Stimulated activated CD4-positive, alpha-beta T cell treated with anti-CD3 and anti-CD28 coated beads, Interleukin-2, amount 100 ng/mL, for 48 hours (primary cell): ENCODE data around the gene ZBTB2.
"Not testable (repeated sequence)": the region's sequence is repeated elsewhere in the genome, so short reads cannot be mapped to it uniquely, and the experiment has no call there.

Experiments used
- DNase-seq, 2 donors: peaks; one replicate each; pipeline ENCODE4 v3.0.0-alpha.2; 2020

The ZBTB2 gene

DNA sequence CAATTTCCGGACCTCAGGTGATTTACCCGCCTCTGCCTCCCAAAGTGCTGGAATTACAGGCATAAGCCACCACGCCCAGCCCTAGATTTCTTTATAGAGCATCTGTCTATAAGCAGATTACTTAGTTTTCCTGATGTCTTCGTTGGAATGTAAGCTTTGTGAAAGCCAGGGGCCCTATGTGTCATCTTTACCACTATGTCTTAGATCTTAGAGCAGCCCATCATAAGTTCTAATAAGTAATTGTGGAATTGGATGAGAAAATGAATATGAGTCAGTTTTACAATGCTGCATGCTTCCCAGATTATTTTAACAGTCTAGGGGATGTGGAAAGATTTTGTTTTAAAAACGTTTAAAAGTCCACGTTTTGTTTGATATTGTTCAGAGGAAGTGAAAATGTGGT, 9.1 kb upstream of the ZBTB2 start:
- DNase-seq, result no peak

DNA sequence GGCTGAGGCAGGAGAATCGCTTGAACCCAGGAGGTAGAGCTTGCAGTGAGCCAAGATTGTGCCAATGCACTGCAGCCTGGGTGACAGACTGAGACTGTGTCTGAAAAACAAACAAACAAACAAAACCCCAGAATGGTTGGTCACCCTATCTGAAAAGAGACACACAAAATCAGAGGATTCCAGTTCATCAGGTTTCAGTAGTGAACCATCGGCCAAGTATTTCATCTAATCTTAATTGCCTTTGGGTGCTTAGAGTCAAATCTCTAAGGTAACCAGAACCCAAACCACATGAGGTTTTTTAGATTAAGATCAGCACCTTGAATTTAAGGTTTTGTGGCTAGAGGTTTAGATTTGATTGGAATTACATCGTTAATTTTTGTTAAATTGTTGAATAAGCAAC, 8.3 kb upstream of the ZBTB2 start:
- no peak for DNase-seq

GRCh38 chr6:151393410-151393809, 2.1 kb upstream of the ZBTB2 start:
- DNase-seq, result no peak

GRCh38 chr6:151392427-151392826, 1.1 kb upstream of the ZBTB2 start:
- no peak for DNase-seq

DNA sequence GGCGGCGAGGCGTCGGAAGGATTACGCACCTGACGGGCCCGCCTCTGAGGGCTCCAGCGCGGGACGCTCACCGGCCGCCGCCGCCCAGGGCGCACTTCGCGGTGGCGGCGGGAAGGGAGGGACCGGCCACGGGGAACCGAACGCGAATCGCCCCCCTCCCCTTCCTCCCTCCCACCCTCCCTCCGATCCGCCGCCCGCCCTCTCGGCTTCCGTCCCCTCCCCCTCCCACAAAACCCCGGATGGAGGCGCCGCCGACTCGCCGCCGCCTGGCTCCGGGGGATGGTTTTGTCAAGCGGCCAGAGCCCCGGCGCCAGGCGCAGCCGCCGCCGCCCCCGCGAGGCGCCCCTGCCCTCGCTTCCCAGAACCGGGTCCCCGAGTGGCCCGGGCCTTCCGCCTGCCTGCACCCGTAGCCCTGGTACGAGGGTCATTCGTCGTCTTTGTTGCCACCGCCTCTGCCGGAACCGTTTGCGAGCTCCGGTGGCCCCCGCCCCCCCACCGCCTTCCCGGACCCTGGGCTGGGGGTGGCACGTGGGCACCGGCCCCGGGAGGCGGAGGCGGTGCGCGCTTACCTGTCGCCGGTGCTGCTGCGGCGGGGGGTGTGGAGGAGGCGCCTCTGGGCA, 398 bp downstream of the ZBTB2 start:
- peak; percentile 70 to 75 for DNase-seq

GRCh38 chr6:151390276-151390850, 996 bp downstream of the ZBTB2 start:
- peak; percentile 96 to 97 for DNase-seq

DNA sequence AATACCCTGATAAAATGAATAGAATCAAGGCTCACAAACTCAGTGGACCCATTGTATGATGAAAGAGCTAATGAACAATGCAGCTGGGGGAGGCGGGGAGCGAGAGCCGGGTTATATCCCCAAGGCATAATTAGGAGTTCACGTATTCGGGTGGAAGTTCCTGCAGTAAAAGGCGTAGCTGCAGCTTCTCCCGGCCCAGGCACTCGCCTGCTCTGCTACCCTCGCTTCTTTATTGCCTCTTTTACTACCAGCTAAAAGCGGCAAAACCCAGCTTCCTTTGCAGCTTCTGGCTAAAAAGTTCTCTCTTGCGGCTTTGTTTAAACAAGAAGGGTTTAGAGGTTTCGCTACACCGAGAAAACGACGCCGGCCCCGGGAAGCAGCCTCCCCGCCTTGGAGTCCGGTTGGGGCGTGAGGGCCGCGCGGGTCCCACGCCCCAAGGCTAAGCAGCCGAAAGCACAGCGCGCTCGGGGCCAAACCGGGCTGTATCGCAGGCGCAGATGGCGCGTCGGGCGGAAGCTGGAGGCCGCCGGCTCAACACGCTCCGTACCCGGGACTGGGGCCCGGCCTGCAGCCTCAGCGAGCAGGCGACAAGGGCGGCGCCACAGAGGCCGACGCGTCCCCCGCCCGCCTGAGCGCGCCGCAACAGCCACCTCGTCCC, 1.6 kb downstream of the ZBTB2 start:
- DNase-seq, result no peak

DNA sequence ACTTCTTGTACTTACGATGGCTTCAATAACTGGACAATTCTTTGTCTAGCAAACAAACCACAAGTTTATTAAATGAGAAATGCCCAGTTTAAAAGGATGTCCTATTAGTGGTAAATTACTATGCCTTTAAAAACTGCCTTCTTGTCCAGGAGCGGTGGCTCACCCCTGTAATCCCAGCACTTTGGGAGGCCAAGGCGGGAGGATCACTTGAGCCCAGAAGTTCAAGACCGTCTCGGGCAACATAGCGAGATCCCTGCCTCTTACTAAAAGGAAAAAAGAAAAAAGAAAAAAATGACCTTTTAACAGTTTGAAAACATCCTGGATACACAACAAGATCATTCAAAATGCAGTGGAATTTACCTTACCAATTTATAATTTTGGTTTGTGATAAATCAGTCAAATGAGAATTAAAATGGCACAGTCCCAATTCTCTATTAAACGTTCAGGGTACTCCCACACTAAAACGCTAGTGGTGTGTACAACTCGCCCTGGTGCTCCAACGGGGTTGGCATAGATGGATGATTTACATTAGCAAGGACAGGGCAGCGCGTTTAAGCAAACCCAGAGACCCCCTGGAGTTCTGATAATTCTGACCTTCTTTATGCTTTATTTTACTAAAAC, 2.3 kb downstream of the ZBTB2 start:
- DNase-seq, result no peak

DNA sequence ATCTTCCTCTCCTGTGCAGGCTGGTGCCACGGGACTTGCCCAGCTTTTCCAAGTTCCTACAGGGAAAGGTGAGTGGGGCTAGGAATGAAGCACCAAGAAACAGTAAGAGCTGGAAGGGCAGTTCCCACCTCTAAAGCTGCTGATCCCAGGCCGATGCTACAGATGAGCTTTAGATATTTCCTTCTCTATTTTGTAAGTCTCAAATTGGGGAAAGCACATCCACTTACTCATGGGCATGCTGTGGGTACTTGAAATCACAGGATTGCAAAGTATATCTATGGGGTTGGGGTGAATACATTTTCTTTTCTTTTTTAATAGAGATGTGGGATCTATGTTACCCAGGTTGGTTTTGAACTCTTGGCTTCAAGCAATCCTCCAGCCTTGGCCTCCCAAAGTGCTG, 3.1 kb downstream of the ZBTB2 start:
- no peak for DNase-seq

DNA sequence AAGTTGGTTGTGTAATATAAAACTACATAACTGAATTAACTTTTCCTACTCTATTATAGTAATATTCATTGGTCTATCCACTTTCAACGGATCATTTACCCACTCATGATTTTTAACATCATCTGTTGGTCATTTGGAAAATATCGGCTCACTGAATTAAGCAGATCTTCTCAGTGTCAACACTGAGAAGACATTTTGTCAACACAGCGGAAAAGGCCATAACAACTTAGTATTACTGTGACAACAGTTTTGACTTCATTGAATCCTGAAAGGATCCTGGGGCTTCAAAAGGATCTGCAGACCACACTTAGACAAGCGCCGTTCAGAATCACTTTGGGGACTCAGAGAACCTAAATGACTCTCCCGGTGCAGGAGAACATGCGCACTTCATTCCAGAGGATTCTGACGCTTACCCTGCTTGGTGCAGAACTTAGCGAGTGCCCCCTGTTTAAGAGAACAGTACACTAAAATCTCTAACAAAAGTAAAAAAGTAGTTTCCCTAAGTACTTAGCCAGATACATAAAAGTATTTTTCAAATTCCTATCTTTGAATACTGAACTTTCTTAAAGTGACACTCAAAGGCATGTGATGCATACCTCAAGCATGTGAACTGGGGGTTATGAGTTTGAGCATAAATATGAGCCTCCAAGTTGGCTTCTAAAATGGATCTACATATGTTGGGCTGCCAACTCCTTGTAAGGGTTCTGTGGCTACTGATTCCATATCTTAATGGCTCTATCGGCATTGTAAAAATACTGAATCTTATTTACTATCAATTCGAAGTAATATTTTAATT, 4.0 kb downstream of the ZBTB2 start:
- no peak for DNase-seq

DNA sequence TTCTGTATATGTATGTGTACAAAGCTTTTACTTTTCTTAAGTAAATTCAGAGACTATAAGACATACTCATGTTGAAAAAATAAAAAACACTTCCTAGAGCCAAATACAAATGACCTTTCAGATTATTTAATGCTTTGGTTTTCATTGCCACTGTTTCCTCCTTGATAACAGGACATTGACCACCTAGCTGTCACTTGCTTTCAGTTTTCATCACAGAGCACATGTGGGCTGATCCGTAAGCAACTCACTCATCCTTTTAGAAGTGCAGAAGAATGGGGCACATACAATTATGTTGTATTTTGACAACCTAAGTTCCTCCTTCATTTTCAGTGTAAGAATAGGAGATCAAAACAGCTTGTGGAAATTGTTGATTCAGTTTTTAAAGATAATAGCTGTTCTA, 6.2 kb downstream of the ZBTB2 start:
- DNase-seq, result no peak

DNA sequence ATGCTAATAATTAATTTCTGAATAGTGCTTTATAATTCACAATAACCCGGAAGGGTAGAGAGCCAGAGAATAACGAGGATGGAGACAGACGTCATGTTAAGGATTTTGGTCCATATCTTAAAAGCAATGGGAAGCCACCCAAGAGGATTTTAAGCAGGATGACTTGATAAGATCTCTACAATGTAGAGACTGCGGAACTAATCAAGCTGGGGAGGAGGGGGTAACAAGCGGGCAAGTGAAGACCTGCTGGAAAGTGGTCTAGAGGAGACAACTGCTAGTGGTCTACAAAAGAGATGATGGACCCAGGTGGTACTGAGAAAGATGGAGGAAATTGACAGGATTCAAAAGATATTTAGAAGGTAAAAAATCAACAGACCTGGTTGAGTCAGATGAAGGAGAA, 7.2 kb downstream of the ZBTB2 start:
- no peak for DNase-seq

GRCh38 chr6:151382631-151383030, 8.7 kb downstream of the ZBTB2 start:
- not testable (repeated sequence) for DNase-seq

DNA sequence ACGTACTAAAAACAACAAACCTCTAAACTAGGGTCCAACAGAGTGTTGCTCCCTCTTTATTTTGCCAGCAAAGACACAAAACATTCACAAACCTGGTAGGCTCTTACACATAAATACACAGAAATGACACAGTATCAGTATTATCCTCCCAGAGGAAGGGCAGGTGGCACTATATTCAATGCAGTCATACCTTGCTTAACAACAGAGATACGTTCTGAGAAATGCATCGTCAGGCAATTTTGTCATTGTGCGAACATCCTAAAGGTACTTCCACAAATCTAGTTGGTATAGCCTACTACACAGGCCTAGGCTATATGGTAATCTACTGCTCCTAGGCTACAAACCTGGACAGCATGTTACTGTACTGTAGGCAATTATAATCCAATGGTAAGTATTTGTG, 9.6 kb downstream of the ZBTB2 start:
- DNase-seq, result no peak

DNA sequence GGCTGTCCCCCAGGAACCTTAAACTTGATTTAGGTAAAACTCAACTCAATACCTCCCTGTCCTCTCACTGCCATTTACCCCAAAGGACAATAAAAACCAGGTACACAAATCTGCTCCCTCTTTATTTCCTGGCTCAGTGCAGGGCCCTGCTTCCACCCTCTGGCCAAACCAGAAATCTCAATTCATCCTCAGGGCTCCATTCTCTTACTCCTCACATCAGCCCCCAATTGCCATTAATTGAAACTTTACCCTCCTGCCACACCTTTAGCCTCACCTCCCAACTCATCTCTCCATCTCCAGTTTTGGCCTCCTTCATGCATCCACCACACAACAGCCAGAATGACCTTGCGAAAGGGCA, 10.5 kb downstream of the ZBTB2 start:
- DNase-seq, result no peak

GRCh38 chr6:151379933-151380847, 11.2 kb downstream of the ZBTB2 start:
- no peak for DNase-seq

GRCh38 chr6:151377095-151377494, 14.3 kb downstream of the ZBTB2 start:
- DNase-seq, result no peak

GRCh38 chr6:151376440-151376839, 14.9 kb downstream of the ZBTB2 start:
- no peak for DNase-seq

GRCh38 chr6:151375833-151376232, 15.5 kb downstream of the ZBTB2 start:
- DNase-seq, result no peak

DNA sequence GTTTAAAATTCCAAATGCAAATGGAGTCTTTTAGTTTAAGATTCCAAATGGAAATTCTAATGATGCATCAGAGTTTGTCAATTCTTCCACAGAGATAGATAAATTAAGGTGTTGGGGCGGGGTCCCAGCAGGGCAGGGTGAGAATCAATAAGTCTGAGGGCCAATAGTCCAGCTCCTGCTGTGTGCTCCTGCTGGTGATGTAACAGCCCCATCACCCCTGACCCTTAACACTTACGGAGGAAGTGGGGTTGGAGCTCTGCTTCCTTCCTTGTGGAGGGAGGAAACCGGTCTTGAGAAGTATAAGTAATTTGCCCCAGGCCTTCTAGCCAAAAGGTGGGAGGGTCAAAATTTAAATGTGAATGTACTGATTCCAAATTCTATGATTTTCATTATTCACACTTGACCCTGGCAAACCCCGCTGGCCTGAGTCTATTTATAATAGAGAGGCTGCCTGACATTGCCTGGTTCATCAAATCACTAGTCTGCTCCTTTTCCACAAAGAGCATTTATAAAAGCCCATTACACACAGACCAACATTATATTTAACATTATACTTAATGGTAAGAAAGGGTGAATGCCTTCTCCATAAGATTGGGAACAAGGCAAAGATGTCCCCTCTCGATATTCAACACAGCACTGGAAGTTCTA, 17.2 kb downstream of the ZBTB2 start:
- DNase-seq, result no peak

GRCh38 chr6:151372164-151372563, 19.2 kb downstream of the ZBTB2 start:
- DNase-seq, result no peak
